HS-27A (cell line): ENCODE data around the gene POU6F2.

Source experiments
- DNase-seq: peaks from one replicate; pipeline ENCODE4 v3.0.0-alpha.2; 2012; ENCODE audit warnings: low read depth, missing footprints

Gene POU6F2

GRCh38 chr7:39128287-39128843 lies 150.7 kb downstream of the POU6F2 start:
- DNase-seq = no peak

DNA sequence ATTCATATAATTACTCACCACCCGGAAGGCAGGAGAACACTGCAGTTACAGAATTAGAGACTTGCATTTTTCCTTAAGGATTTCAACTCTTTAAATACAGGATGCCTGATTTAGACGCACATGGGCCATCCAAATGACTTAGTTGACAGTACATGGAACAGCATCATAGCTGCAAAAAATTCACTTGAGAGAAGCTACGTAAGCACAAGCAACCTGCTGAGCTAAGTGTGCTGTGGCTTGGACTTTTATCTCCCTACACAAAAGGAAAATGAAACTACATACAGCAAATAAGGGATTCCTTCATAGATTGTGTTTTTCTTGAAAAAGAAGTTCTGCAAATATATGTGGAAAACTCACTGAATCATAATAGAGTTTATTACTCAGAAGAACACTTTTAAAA lies 152.6 kb downstream of the POU6F2 start:
- no peak for DNase-seq

- no peak for DNase-seq
Measured at GRCh38 chr7:39130857-39131526, 153.3 kb downstream of the POU6F2 start.

- DNase-seq = no peak
Measured at GRCh38 chr7:39132306-39132705, 154.6 kb downstream of the POU6F2 start.

DNA sequence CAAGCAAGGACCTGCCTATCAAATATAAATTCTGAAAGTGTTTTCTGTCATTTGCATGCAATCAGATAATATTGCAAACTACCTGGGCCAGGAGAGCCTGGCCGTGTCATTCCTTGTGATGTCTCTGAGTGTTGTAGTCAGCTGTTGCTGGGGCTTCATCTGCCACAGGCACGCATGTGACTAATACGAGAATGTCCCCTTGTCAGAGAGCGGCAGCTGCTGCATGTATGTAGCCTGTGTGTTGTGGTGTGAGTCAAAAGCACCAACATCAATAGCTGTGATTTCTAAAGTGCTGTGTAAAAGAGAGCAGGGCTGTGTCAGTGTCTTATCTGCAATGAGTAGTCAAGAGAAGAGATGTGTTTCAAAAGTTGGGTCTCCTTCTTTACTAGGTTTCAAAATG lies 155.4 kb downstream of the POU6F2 start:
- DNase-seq = no peak

GRCh38 chr7:39137480-39137879 lies 159.8 kb downstream of the POU6F2 start:
- DNase-seq = no peak

DNA sequence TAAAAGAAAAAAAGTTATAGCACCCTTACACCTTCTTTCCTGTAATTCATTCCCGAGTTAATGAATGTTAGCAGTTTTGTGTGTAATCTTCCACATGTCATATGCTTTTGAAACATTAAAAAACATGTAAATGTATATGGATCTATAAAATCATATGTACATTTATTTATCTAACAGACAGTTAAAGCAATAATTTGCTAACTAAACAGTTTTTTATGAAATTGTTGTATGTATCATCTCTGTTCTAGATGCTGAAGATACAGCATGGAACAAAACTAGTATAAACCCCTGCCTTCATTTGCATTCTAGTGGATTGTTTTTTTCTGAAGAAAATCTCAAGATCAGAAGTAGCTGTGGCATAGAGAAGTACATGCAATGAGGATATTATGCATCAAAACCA lies 165.0 kb downstream of the POU6F2 start:
- DNase-seq = no peak

DNA sequence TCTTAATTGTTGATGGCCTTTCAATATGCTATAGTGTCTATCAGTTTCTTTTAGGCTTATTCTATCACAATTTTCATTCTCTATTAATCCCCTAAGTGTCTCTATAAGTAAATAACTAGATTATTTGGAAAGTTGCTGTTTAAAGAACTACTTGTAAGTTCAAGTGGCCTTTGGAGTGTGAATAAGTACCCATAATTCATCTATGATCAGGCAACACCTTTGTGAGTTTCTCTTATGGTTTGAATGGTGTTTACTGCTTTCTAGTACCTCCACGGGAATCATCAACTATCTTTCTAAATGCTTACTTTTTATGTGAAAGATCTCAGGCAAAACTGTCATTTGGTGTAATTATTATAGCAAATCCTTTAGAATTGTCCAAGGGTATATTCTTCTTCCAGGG lies 166.7 kb downstream of the POU6F2 start:
- DNase-seq = no peak

DNA sequence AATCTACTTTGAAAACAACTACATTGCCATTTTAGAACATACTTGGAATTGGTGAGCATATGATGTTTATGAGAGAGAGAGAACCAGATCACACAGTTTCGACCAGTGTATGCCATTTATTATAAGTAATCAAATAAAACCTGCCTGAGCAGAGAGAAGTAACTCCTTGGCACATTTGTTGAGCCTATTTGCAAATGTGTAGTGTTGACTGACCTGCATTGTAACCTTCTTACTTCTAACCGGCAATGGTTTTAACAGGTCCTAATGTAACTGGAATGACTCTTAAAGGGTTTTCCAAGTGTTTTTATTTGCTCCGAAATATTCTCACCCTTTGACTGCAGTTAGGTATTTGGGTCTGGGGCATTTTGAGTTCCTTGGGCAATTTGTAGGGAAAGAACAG lies 167.6 kb downstream of the POU6F2 start:
- no peak for DNase-seq

DNA sequence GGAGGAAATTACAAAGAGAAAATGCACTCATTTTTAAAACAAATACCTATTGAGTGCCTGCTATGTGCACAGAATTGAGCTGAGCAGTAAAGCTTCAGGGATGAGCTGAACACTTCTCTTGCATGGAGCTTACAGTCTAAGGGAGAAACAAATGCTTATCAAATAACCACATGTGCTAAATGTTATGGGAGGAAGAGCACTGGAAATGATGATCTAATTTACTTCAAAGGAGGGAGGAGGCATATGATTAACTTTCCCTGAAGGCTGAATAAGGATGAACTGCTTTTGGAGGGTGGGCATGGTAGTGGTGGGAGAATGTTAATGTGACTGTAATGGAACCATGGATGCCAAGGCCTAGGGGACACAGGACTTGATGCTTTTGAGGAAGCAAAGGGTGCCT lies 168.2 kb downstream of the POU6F2 start:
- no peak for DNase-seq

- DNase-seq = no peak
Measured at GRCh38 chr7:39152701-39153100, 175.0 kb downstream of the POU6F2 start.

- DNase-seq = no peak
Measured at GRCh38 chr7:39153113-39153512, 175.4 kb downstream of the POU6F2 start.

GRCh38 chr7:39153647-39154046 lies 175.9 kb downstream of the POU6F2 start:
- no peak for DNase-seq

GRCh38 chr7:39154815-39155214 lies 177.1 kb downstream of the POU6F2 start:
- DNase-seq = no peak

- DNase-seq = no peak
Measured at GRCh38 chr7:39158367-39158766, 180.7 kb downstream of the POU6F2 start.

GRCh38 chr7:39161903-39162302 lies 184.2 kb downstream of the POU6F2 start:
- no peak for DNase-seq

GRCh38 chr7:39164887-39165286 lies 187.2 kb downstream of the POU6F2 start:
- no peak for DNase-seq

DNA sequence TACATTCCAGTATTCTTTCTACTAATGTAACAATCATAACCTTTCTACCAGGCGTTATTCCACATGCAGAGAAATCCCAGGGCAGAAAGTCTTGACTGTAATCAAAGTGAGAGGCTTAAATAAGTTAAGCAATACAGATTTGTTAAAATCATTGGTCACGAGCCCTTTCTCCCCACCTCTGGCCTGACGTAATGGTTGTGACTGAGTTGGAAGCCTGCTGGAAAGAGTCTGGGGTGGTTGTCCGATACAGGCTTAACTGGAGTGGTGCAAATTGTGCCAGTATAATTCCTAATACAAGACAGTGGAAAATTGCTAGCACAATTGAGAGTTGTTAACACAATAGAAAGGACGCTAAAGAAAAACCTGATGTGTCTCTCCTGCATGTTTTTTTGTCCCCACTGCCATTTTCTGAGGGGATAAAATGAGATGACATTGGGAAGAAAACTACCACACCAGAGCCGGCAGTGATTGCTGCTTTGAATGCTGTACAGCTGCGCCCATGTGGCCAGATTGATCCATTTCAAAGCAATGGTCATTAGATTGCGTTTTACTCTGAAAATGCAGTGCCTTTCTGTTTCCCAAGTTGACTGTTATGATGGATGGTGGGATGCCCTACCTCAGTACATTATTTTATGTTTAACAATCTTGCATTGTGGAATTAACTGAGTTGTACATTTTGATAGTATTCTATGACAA lies 190.8 kb downstream of the POU6F2 start:
- DNase-seq = no peak

DNA sequence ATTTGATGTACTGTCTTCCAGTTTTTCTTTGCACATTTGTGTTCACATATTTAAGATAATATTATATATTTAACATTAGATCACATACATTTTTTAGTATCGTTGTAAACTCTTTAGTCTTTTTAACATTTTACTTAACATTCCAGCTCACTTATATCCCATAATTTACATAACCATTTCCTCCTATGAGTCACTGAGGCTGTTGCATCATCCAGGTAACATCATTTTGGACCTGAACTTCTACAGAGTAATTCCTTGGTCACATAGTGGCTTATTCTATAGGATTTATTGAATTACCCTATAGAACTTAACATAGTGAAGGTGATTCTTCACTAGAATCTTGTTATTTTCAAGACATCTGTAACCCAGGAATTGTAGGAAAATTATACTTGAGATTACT lies 194.4 kb downstream of the POU6F2 start:
- no peak for DNase-seq

- no peak for DNase-seq
Measured at GRCh38 chr7:39181398-39181797, 203.7 kb downstream of the POU6F2 start.

DNA sequence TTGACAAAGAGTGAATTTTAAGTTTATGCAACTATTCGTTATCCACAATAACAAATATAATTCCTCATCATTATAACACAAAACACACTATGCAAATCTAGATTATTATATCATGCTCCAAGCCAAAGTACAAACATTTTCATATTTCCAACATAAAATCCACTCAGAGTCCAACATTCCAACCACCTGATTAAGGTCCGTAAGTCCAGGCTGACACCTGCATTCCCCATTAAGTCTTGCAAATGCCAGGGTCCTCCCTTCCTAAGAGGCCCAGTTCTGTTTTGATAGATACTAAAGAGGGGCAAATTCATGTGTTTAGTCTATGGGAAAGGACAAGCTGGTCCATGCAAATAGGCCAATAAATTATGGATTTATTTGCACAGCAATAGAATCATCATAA lies 206.1 kb downstream of the POU6F2 start:
- no peak for DNase-seq

DNA sequence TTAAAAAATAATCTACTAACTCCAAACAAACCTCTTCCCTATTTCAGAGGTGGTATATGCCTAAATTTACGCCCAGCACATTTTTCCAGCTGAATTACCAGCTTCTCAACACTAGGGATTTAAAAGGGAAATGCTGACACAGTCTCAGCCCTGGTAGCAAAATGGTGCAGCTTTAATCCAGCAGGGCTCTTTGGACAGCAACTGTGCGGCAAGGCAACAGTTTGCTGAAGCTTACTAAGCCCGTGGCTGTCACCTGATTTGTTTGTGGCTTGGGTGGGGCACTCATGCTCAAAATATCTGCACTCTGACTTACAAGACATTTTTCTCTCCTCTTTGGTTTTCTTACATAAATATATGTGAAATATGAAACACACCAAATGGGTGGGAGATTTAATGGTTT lies 206.7 kb downstream of the POU6F2 start:
- no peak for DNase-seq

DNA sequence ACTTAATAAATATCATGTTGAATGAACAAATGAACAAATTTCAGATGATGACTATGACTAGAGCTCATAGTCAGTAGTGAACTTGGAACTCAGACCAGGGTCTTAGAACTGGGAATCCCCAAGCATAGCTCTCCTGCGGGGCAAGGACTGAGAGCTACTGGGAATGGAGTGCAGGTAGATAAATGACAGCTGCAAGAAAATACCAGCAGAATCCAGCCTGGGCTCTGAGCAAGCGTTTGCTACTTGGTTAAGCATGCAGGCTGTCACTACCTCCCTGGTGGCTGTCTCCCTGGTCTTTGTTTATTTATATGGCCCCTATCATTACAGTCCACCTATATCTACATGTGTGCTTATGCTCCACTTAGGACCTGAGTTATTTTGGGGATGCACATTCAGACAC lies 208.4 kb downstream of the POU6F2 start:
- DNase-seq = no peak

DNA sequence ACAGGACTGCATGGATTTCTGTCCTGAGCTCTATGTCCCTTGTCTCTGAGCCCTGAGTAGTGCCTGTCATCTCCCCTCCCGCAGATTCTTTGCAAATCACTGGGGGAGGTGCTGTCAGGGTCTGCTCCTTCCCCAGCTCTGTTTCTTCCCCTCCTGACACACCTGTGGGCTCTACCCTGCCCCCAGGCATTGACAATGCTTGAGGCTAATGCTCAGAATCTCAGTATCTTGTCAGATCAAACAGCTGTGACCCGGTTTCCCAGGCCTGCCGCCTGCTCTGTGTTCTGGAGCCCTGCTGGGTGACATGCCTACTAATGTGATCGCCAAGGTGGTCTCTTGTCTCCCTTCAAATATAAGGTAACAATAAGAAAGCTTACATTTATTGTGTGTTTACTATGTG lies 209.0 kb downstream of the POU6F2 start:
- no peak for DNase-seq
